Sciatic nerve (tissue), 2 donors: ENCODE results near the gene NLGN1. TPM values are rescaled to one million over a fixed set of nuclear protein-coding genes. Genes with fewer than 3 reads are reported as not detected.
"Not testable (repeated sequence)": the region's sequence is repeated elsewhere in the genome, so short reads cannot be mapped to it uniquely, and the experiment has no call there.

Source experiments
- ATAC-seq: fragments of 200-7000 bp; cut with Tn5 transposase; one replicate; pipeline ENCODE4 v1.9.1; 2020; ENCODE audit warnings: mild to moderate bottlenecking, moderate library complexity
- DNase-seq: peaks from one replicate; pipeline ENCODE4 v3.0.0-alpha.2; 2020; ENCODE audit warnings: low spot score
- intact Hi-C: fragments of 100-400 bp; cut with DNase I; formaldehyde crosslinking; loops from one replicate; pipeline ENCODE4 v1.14.2; 2022
- total RNA-seq: library from RNA; stranded (reverse); fragmentation: NEBNext Ultra II Directional; extraction: Animal tissue kit (Norgen Biotek cat#: 25700); gene quantifications from one replicate; pipeline ENCODE4 v1.2.1, GENCODE V29; 2021
- donor health status: DM: no; HTN: no; CAD: no.
- donor health status: DM: no; HTN: no; CAD: no.

NLGN1 gene
- total RNA-seq, 1 donor from 2014 or later: 26.0 TPM

DNA sequence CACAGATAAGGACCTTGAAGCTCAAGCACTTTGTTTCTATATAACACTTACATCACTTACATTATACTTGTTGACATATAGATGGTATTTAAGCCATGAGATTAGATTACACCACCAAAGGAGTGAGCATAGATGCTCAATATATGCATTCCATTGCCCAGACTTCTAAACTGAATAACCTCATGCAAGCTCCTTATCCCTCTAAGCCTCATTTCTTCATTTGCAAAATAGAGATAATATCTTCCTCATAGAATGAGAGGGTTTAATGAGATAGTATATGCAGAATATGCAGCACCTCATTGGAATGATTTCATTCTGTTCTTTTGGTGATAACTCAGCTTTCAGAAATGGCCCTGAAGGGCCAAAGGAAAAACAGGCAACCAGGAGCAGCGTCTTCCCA lies 18.5 kb downstream of the NLGN1 start:
- intact Hi-C loops: loop anchor here (5.0 kb wide), 1 partner anchor 781 kb away; no protein-coding TSS in a partner anchor
- DNase-seq (no peak), ATAC-seq (no peak)

DNA sequence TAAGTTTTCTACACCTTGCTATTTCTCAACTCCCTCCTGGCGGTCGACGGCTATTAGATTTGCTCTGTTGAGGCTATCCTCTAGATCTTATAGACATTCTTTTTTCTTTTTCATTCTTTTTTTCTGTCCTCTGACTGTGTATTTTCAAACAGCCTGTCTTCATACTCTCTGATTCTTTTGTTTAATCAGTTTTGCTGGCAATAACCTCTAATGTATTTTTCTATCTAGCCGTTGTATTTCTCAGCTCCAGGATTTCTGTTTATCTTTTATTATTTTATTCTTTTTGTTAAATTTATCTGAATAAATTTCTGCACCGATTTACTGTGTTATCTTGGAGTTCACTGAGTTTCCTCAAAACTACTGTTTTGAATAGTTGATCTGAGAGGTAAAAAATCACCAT lies 31.5 kb downstream of the NLGN1 start:
- intact Hi-C loops: no loop called here
- ATAC-seq (no peak), DNase-seq (no peak)

- DNase-seq (no peak), ATAC-seq (no peak)
- intact Hi-C loops: no loop called here
Observed at GRCh38 chr3:173429527-173429926, 32.0 kb downstream of the NLGN1 start.

GRCh38 chr3:173430576-173430975 lies 33.0 kb downstream of the NLGN1 start:
- no peak for DNase-seq
- intact Hi-C loops: no loop called here
- no peak for ATAC-seq

DNA sequence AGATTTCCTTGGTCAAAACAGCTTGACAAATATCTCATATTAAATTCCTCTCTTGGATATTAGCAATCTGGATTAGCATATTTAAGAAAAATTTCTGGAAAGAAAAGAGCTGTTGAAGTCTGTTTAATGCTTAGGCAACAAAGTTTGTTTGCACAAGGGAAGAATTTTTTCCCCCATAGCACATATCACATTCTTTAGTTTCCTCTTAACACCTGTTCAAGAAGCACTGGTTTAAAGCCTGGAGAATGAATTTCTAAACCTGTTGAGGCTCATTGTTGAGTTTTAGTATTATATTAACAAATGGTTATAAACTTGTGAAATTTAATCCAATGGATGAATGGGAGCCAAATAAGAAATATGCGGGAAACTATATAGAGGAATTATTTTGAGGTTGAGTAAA lies 41.5 kb downstream of the NLGN1 start:
- ATAC-seq (no peak), DNase-seq (no peak)
- intact Hi-C loops: no loop called here

DNA sequence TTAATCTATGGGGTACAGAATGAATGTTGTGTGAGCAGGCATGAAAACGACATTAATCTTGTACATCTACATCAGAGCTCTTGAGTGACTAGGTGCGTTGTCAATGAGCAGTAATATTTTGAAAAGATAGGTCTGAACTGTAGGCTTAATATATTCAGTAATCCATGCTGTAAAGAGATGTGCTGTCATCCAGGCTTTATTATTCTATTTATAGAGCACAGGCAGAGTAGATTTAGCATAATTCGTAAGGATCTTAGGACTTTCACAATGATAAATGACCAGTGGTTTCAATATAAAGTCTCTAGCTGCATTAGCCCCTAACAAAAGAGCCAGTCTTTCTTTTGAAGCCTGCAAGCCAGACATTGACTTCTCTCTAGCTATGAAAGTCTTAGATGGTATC lies 43.0 kb downstream of the NLGN1 start:
- intact Hi-C loops: no loop called here
- ATAC-seq (no peak), DNase-seq (no peak)

DNA sequence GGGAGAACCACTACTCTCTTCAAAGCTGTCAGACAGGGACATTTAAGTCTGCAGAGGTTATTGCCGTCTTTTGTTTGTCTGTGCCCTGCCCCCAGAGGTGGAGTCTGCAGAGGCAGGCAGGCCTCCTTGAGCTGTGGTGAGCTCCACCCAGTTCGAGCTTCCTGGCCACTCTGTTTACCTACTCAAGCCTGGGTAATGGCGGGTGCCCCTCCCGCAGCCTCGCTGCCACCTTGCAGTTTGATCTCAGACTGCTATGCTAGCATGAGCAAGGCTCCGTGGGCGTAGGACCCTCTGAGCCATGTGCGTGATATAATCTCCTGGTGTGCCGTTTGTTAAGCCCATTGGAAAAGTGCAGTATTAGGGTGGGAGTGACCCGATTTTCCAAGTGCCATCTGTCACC lies 54.0 kb downstream of the NLGN1 start:
- ATAC-seq, DNase-seq, intact Hi-C loops: not testable (repeated sequence)

DNA sequence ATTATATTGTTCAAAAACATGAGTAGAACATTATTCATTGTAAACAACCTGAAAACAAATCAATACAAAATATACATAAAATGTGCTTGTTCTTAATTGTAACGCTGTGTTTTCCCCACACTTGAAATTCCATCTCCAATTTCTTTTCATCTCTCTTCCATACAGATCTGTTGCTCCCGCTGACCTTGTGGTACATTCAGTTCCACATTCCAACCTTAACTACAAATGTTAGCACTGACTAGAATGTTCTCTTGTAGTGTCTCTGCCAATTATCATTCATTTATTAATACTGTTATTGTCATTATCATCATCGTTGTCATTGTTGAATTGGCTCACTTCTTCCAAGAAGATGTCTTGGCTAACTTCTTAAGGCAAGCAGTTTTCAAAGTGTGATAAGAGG lies 65.7 kb downstream of the NLGN1 start:
- intact Hi-C loops: loop anchor here (1.0 kb wide), 1 partner anchor 30 kb away; no protein-coding TSS in a partner anchor
- no peak for ATAC-seq
- no peak for DNase-seq

- no peak for ATAC-seq
- DNase-seq: no peak
- intact Hi-C loops: no loop called here
Observed at GRCh38 chr3:173465112-173465511, 67.6 kb downstream of the NLGN1 start.

DNA sequence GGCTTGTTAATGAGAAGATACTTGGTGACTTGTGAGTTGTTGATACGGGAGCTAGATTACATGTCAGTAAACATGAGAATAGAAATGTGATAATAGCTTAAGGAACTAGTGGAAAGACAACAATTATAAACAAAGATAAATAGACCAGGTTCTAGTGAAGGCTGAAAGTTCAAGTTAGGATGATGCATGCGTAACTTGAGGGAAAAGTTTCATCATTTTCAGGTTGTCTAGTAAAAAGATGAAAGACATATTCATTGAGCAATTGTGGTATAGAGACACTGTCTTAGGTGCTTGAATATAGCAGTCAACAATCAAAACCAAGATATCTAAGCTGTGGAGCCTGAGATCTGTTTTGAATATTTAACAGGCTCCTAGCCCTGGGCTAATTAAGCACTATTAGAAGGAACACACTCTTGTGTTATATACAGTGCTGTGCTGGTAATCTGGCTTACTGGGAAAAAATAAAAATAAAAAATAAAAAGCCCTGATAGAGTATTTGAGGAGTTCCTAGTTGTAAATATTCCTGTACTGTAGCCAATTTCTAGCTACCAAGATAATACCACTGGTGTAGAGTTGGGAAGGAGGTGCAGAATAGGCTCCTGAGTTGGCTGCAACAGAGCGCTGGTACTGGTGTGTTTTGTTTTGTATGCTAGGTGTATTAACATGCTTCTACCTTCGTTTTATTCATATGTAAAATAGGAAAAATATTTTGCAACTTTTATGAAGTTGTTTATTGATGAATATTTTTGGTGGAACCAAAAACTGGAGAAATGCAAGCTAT lies 68.5 kb downstream of the NLGN1 start:
- DNase-seq: no peak
- intact Hi-C loops: no loop called here
- no peak for ATAC-seq

GRCh38 chr3:173467501-173467900 lies 70.0 kb downstream of the NLGN1 start:
- intact Hi-C loops: no loop called here
- ATAC-seq (no peak), DNase-seq (no peak)

- intact Hi-C loops: no loop called here
- no peak for DNase-seq
- ATAC-seq: no peak
Observed at GRCh38 chr3:173473237-173473636, 75.7 kb downstream of the NLGN1 start.

DNA sequence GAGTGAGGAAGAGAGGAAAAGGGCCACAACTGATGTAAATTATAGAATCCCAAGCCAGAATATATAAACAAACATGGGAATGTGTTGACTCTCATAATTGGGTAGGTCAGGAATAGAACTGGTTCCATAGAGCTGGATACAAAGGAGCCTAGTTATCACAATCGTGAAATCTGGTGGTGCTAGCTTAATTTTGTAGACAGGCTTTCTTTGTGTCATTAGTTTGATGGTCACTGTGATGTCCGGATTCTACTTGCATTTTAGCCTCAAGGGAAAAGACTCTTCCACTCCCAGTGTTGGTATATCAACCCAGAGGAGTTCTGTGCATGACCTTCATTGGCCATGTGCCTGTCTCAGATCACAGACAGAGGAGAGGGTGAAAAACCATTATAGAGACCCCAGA lies 81.8 kb downstream of the NLGN1 start:
- DNase-seq: no peak
- intact Hi-C loops: no loop called here
- no peak for ATAC-seq

DNA sequence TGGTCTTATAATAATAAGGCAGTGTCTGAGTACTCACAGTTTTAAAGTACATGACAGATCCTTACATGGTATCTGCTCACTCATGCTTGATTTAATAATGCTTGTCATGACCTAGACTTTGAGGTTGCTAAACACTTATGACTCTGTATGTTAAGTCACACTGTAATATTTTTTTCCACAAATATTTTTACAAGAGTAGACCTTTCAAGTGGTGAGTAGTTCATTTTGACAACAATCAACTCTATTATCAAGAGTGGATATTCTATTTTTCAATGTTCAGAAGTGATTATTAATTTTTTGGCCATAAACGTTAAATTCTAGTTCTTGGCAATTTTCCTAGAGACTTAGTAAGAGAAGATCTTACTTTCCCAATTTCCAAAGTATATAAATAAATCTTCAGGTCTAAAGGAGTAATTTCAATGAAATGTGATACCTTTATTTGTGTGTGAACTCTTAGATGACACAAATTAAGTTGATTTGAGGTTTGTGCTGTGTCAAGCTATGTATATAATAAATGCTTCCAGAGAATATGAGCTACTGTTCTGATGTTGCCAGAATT lies 104.5 kb downstream of the NLGN1 start:
- ATAC-seq: no peak
- intact Hi-C loops: no loop called here
- no peak for DNase-seq

DNA sequence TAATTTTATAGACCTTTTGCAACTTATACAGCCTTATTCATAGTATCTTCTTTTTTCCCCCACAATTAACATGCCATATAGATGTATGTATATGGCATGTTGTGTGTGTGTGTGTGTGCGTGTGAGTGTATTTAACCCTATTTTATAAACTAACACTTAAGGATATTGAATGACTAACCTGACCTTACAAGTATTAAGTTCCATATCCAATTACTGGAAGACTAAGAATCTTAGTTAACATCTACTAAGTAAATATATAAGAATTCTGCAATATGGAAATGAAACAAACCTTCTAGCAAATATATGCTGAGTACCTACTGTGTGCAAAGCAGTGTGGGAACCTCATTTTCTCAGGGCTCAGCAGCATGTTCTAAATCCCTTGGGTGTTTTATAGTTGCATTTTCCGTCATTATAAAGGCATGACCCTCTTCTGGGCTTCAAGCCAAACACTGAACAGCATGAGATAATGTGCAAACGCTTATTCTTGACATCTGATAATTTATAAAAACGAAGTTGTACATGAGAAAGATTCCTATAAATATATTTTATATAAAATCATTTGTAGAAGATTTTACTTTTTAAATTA lies 105.5 kb downstream of the NLGN1 start:
- intact Hi-C loops: no loop called here
- DNase-seq (no peak), ATAC-seq (no peak)

- DNase-seq (no peak), ATAC-seq (no peak)
- intact Hi-C loops: no loop called here
Observed at GRCh38 chr3:173510565-173510964, 113.0 kb downstream of the NLGN1 start.

- DNase-seq: no peak
- intact Hi-C loops: no loop called here
Observed at GRCh38 chr3:173513123-173513522, 115.6 kb downstream of the NLGN1 start.

DNA sequence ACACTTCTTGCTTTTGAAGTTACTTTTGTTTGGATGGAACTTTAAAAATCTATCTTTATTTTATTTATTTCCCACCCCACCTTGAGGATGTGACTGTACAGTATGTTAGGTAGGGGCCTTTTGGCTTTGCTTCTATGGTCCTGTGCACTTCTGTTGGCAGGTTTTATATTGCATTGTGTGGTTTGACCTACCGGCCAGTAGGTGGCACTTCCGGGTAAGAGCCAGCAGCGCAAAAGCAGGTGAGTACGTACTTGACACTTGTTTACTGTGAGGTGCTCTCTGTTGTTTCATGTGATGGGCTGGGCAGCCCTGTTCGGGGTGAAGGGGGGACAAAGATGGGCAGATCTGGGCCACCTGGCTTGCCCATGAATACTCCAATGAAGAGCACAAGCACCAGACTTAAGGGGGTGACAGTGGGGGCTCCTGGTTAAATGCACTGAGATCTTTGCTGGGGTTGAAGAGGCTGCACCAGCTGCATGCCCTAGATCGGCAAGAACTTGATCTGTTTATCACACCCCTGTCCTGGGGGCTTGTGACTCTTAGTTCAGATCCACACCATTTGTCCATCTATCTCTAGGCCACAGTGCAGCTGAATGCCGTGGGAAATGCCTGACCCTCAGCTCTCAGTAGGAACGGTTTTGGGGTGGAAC lies 131.6 kb downstream of the NLGN1 start:
- DNase-seq (no peak), ATAC-seq (no peak)
- intact Hi-C loops: no loop called here

More at GRCh38 chr3:173513123-173513522, 115.6 kb downstream of the NLGN1 start:
- no peak for ATAC-seq

GRCh38 chr3:173531602-173532001 lies 134.1 kb downstream of the NLGN1 start:
- DNase-seq: no peak
- intact Hi-C loops: no loop called here
- no peak for ATAC-seq

- ATAC-seq: no peak
- no peak for DNase-seq
- intact Hi-C loops: no loop called here
Observed at GRCh38 chr3:173538410-173538809, 140.9 kb downstream of the NLGN1 start.
